Activated CD4-positive, CD25-positive, alpha-beta regulatory T cell treated with anti-CD3 and anti-CD28 coated beads, Interleukin-2, amount 50 U/mL, for 16 hours (primary cell): ENCODE data around the gene ATP10D.
"Not testable (repeated sequence)": the region's sequence is repeated elsewhere in the genome, so short reads cannot be mapped to it uniquely, and the experiment has no call there.

Experiments
- DNase-seq: peaks from one replicate; pipeline ENCODE4 v3.0.0-alpha.2; 2020; ENCODE audit warnings: low read depth, low spot score

ATP10D gene

DNA sequence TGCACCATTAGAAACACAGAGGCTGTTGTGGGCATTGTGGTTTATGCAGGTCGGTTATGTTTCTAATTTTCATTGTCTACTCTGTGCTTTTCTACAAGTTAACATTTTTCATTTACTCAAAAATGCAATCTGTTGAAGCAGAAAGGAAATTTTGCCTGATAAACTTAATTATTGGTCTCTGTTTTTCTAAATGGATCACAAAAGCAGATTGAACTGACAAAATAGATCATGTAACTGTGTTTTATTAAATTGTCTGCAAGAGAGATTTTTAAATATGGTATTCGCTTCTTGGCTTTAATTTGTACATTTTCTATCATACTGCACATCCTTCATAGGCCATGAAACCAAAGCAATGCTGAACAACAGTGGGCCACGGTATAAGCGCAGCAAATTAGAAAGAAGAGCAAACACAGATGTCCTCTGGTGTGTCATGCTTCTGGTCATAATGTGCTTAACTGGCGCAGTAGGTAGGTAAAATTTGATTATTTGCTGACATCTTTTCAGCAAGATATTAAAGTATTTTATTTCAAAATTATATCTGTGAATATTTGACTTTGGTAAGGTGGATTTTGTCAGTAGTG, 50.6 kb downstream of the ATP10D start:
- no peak for DNase-seq

DNA sequence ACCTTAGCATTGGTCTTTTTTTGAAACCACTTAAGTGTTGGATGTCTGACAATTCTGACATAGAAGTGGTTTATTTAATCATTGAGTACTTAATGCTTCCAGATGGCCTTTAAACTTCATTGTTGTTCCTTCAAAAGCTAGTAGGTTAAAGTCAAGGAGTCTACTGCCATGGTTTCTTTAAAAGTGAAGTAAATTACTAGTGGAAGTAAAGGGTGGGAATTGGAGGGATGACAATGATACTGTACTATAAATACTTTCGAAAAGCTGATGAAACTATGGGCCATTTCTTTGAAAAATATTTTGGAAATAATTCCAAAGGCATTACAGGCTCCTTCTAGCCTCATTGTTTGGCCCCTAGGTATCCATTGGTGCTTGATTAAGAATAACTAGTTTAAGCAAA, 51.9 kb downstream of the ATP10D start:
- no peak for DNase-seq

DNA sequence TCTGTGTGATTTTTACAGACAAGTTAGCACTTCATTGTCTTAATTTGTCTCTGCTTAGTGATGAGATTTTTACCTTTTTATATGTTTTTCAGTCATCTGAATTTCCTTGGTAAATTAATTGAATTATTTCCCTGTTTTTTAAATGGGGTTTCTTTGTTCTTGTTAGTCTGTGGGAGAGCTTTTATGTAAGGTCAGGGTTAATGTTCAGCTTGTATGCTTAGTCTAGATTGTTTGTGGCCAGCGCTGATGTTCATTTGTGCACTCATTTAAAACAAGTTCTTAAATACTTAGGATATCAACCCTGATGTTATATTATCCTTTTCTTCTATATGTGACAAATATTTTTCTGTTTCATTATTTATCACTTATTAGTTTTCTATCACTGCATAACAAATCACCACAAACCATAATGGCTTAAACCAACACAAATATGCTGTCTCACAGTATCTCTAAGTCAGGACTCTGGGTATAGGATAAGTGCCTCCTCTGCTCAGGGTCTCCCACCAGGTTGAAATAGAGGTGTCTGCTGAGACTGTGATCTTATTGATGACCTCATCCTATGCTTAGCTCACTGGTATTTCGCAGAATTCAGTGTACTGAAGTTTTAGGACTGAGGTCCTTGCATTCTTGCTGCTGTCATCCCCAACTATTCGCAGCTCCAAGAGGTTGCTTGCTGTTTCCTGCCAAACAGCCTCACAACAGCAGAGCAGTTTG, 53.2 kb downstream of the ATP10D start:
- DNase-seq, result no peak

DNA sequence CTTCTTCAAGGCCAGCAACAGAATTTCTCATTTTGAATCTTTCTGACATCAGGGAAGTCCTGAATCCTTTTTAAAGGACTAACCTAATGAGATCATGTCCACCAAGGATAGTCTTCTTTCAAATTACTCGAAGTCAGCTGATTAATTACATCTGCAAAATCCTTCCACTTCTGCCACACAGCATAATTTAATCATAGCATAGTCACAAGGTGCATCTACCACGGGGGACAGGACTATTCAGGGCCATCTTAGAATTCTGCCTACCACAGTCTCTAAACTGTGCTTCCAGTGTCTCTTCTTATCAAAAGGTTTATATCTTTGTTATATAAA, 53.7 kb downstream of the ATP10D start:
- DNase-seq, result no peak

DNA sequence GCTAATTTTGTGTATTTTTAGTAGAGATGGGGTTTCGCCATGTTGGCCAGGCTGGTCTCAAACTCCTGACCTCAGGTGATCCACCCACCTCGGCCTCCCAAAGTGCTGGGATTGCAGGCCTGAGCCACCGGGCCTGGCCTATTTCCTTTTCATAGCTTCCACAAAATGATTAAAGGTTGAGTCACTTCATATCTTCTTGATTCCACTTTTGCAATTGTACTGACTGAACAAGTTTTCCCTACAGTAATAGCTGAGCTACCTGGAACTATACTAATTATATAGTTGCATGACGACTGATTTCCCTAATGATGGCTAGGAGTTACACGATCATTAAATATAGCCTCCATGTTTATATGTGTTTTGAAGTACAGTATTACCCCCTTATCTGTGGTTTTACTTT, 57.6 kb downstream of the ATP10D start:
- DNase-seq, result not testable (repeated sequence)

DNA sequence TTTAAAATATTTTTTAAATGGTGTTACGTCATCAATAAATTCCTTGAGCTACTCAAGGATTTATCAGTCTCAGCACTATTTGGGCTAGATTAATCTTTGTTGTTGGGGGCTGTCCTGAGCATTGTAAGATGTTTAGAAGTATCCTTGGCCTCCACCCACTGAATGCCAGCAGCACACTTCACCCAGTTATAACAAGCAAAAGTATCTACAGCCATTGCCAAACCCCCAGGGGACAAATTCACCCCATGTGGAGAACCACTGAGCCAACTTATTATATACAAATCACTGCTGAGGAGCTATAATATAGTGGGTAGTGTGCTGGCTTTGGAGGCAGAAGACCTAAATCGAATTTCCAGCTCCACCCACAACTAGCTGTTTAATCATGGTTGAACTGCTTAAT, 58.3 kb downstream of the ATP10D start:
- DNase-seq, result no peak

DNA sequence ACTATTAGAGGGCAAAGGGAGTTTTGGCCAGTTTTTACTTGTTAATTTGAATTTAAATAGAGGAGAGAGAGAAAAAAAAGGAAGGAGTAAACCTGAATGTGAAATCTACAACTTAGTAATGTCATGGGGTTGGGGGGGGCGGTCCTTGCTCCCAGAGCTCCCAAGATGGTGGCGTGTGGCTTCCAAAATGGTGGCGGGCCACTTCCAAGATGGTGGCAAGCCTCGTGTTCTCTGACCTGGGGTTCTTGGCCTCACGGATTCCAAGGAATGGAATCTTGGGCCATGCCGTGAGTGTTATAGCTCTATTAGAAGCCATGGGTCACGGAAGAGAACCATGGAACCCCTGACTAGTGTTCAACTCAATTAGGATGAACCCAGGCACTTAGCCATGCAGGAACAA, 65.3 kb downstream of the ATP10D start:
- not testable (repeated sequence) for DNase-seq

DNA sequence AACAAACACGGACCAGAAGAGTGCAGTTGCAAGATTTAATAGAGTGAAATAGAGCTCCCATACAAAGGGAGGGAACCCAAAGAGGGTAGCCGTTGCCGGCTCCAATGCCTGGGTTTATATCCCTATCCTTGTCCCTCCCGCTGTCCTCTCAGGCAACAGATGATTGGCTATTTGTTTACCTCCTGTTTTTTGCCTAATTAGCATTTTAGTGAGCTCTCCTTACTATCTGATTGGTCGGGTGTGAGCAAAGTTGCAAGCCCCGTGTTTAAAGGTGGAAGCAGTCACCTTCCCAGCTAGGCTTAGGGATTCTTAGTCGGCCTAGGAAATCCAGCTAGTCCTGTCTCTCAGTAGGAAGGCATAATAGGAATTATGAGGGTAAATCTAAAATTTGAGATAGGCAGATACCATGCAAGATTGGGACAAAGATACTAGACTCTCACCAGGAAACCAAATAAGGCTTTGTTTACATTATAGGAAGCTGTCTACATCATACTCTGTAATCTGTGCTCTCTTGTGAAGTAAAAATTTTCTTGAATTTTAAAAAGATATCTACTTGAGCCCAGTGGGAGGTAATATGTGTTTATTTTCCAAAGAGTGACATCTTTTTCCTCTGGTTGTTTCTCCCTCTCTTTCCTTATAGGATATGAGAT, 65.9 kb downstream of the ATP10D start:
- no peak for DNase-seq

DNA sequence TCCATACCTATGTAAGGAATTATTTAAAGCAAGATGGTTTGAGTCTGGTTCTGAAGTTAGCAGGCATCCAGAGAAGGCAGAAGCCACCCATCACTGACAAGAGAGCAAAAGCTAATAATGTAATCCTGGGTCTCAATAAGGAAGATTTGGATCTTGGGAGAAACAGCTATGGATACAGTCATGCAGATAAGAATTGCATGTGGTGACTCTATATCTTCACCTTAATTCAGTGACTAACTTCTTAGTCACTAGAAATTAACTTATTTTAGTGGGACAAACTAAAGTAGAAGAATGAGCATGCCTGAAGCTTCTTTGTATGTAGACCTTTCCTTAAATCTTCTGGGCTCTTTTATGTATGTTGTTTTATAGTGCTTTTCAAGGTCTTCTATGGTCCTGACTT, 66.6 kb downstream of the ATP10D start:
- DNase-seq, result no peak

DNA sequence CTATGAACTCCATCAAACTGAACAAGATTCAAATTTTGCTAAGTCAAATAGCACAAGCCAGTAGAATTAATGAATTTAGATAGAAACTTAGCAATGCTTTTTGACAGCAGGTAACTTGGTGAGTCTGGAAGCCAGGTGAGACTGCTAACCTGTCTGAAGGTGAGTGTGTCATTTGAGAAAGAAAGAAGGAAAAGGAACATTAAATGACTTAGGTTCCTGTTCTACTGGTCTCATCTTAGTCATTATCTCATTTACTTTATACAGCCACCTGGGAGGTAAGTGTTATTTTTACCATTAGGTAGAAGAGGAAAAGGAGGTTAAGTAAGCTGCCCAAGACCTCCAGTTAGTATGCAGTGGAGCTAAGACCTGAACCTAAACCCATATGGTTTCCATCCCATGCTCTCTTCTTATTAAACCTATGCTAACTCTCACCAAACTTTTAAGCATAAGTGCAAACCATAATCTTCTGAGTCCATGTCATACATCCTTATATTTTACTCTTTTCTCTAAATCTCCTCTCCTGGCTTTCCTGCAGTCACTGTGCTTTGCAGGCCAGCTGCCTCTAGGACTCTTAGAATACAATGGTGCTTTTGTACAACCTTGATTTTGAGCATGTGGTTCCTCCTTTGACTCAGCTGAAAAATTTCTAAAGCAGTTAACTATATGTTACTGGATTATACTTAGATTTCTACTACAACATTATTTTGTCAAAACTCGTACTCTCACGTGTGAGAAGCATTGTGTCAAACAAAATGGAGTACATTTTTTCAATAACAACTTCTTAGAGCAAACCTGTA, 68.5 kb downstream of the ATP10D start:
- DNase-seq, result no peak

DNA sequence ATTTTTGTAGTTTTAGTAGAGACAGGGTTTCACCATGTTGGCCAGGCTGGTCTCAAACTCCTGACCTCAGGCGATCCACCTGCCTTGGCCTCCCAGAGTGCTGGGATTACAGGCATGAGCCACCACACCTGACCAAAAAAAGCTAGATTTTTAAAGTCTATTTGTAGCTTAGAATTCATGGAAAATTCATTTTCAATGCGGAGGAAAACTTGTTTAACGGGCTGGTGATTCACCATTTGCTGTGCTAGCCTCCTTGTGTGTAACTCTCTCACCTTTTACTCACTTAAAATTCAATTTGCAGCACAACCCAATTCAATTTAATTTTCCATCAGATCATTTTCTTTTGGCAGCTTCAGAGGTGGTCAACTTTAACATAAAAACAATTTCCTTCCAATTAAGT, 70.8 kb downstream of the ATP10D start:
- not testable (repeated sequence) for DNase-seq

DNA sequence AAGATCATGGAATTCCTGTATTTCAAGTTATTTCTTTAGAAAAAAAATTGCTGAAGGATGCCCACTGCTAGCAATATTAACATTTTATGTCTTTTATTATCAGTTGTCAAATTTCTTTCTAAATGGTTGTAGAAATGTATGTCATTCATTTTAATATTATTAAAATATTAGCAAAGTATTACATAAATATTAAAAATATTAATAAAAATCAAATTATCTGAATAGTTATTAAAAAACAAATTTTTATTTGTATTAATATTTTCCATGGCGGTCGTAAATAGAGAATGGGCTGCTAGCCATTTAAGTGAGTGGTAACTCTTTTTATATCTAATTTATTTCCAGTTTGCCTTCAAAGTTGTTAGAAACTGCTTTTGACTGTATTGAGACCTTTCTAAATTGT, 72.2 kb downstream of the ATP10D start:
- no peak for DNase-seq

DNA sequence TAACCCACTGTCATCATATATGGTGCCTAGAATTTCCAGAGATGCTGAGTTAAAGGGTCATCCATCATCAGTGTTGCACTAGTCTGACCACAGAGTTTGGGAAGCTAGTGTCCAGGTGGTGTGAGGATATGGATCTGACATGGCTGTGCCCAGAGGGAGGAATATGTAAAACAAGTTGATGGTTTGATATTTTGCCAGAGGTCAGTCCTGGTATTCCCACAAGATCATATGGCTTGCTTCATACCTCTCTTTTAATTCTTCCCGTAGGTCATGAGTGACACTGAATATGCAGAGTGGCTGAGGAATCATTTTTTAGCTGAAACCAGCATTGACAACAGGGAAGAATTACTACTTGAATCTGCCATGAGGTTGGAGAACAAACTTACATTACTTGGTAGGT, 75.6 kb downstream of the ATP10D start:
- no peak for DNase-seq

DNA sequence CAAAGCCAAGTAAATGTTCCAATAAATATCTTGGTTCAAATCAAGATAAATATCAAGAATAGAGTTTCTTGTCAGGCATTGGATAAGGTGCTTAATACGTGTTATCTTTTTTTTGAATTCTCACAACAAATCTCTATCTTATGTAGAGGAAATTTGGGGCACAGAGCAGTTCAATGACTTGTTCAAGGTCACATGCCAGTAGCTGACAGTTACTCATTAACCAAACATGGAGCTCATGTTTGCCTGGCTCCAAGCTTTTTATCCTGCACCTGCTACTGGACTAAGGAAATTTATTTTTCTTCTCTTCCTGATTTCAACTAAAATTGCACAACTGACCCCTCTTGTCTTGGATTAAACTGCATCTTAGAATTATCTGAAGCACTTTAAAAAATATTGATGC, 76.3 kb downstream of the ATP10D start:
- DNase-seq, result no peak

DNA sequence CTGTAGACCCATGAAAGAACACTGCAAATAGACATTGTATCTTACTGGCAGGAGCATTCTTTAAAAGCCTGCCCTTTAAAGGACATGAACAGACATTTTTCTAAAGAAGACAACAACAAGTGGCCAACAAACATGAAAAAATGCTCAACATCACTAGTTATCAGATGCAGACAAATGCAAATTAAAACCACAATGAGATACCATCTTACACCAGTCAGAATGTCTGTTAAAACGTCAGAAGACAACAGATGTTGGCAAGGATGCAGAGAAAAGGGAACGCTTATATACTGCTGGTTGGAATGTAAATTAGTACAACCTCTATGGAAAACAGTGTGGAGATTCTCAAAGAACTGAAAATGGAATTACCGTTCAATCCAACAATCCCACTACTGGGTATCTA, 77.2 kb downstream of the ATP10D start:
- no peak for DNase-seq

DNA sequence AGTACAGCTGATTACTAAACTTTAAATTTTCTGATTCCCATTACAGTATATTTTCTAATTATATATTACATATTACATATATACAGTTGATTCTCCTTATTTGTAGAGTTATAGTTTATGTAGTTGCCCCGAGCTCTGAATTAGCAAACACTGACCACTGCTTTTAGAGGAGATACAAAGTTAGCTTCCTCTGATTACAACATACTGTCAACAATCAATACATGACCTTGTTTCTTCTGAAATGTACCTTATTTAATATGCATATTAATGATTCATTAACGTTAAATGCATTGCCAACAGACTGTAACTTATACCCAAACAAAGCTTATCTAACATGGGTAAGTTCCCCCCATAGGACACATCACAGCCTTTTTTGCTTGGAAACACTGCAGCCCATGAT, 81.5 kb downstream of the ATP10D start:
- no peak for DNase-seq

DNA sequence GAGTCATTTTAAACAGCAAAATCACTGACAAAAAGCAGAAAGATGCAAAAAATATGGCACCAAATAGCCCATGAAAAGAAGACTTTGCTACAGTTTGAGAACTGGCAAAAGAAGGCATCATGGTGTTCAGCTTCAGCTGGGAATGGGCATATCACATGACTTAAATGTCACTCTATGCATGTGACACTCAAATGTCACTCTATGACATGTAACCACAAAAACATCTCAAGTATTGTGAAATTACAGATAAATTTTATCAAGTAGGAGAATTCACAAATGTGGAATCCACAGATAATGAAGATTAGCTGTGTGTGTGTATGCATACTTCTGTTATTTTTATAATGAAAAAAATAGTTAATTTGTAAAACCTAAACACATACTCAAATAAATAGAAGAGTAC, 81.9 kb downstream of the ATP10D start:
- DNase-seq, result no peak

DNA sequence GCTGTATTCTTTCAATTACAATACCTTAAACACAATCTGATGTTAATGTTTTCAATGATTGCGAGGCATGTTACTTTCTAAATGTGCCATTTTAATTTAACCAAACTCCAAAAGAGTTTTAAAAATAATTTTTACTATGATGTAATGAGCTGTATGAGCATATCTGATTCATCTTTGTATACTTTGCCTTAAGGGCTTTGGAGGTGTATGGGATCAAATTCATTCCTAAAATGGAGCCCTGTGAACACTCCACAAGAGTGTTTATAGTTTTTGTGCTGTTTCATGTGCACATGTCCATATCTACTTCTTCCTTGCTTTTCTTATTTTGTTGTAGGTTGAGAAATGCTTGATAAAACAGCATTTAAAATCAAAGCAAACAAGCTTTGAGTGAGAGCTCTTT, 82.4 kb downstream of the ATP10D start:
- no peak for DNase-seq

DNA sequence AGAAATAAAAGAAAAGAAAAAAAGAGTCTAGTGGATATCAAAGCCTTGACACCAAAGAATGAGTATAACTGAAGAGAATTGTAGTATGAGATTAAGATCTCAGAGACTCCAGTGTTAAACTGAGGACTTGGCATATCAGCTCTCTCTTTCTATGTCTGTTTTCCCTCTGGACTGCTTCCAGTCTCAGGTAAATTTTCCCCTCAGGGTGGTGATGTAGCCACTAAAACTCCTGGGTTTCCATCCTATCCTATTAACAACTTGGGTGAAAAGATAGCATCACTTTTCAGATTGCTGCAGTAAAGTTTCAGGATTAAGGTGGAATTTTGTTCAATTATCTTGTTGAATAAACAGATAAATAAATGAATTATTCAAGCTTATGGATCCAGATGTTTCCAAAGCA, 85.7 kb downstream of the ATP10D start:
- no peak for DNase-seq

DNA sequence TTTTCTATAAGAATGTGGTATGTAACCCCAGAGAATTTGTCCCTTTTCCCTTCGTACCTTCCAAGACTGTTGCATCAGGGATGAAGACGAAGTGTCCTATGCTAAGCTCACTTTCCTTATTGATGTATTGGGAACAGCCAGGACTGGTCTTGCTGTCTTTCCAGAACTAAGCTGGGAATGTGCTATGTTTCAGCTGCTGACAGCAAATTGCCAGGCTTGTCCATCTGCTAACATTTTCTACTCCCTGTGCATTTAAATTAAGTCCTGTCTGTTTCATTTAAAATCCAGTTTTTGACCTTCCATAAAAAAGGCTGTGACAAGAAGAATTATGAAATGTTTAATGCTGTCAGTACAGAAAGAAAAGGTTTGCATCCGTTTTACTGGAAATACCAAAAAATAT, 87.9 kb downstream of the ATP10D start:
- no peak for DNase-seq

DNA sequence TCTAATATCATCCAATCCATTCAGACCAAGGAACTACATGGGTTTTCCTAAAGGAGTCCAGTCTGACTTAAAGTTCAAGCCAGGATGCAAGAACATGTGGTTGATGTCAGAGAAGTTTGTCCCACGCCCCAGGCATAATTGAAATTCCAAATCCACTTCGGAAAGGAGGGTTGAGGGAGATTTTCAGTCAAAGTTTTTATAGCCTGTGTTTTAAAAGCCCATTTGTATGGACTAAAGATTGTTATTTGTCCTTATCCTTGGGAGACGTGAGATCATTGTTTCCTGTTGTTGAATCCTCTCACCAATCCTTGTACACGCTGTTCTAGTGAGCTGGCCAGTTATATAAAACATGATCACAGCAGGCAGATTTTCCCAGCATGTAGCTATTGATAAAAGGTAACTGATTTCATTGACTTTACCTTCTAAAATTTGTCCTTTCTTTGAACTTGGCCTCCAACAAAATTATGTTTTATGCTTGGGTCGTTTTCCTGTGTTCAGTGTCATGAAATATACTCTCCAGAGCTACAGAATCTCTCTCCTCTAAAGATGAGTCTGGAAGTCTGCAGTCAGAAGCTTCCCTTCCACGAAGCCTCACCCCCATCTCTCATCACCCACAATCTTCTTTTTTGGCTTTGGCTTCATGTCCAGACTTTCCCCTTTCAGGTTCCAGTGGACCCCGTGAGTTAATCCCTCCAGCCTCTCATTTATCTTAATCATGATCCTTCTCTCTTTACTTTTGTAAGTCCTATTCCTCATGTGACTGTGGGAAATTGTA, 92.9 kb downstream of the ATP10D start:
- no peak for DNase-seq

DNA sequence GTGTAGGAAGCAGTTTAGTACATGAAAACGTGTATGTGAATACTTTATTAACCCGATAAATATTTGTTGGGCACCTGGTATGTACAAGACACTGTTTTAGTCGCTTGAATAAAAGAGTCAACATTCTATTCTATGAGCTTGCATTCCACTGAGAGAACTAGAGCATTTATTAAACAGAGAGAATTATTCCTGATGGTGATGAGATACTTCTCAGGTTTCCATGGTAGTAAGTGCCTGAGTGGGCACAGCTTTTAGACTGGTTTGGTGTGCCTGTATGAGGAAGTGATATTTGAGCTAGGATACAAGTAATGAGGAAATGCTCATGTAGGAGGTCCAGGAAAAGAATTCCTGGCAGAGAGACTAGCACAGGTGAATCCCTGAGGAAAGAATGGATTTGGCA, 94.2 kb downstream of the ATP10D start:
- DNase-seq, result no peak
